PC-3 (cell line): ENCODE measurements around the gene AGBL3.

Experiments used
- EZH2 ChIP-seq: fragments of 300-600 bp; sonication (generic); IDR thresholded peaks from one replicate; pipeline ENCODE4 v1.6.1; 2017; ENCODE audit warnings: antibody characterized with exemption, mild to moderate bottlenecking, low read length; ENCODE audit not compliant: unreplicated experiment
- EZH2phosphoT487 ChIP-seq: fragments of 300-600 bp; sonication (generic); IDR thresholded peaks from 2 replicates; pipeline ENCODE4 v1.6.1; 2018; ENCODE audit warnings: mild to moderate bottlenecking, antibody characterized with exemption, low read length, borderline replicate concordance
- TF ChIP-seq, protein P1 (sequence below): fragments of 300-600 bp; sonication (generic); conservative IDR thresholded peaks from 2 replicates; pipeline ENCODE4 v1.5.1; 2017; ENCODE audit warnings: antibody characterized with exemption, low read depth, mild to moderate bottlenecking, low read length

DNA sequence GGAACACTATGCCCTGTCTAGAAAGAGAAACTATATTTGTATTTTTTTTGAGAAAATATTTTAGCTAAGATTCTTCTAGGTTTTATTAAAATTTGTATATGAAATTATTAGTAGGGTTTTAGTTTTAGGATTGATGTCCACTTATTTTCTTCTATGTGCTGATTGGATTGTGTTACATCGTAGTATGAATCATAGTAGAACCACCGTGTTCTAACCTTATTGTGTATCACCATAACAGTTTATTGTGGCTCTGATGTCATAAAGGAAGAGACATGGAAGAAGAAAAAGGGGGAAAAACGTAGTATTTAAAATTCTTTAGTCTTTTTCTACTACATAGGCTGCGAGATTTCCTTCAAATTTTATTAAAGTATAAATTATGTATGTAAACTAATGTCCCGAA lies 1.9 kb downstream of the AGBL3 start:
- TF ChIP-seq, protein P1, sequence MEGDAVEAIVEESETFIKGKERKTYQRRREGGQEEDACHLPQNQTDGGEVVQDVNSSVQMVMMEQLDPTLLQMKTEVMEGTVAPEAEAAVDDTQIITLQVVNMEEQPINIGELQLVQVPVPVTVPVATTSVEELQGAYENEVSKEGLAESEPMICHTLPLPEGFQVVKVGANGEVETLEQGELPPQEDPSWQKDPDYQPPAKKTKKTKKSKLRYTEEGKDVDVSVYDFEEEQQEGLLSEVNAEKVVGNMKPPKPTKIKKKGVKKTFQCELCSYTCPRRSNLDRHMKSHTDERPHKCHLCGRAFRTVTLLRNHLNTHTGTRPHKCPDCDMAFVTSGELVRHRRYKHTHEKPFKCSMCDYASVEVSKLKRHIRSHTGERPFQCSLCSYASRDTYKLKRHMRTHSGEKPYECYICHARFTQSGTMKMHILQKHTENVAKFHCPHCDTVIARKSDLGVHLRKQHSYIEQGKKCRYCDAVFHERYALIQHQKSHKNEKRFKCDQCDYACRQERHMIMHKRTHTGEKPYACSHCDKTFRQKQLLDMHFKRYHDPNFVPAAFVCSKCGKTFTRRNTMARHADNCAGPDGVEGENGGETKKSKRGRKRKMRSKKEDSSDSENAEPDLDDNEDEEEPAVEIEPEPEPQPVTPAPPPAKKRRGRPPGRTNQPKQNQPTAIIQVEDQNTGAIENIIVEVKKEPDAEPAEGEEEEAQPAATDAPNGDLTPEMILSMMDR: no peak
- no peak for TF ChIP-seq EZH2
- TF ChIP-seq EZH2phosphoT487: no peak
